Neural progenitor cell (in vitro differentiated cells): ENCODE results near the gene DLEC1. TPM values are rescaled to one million over a fixed set of nuclear protein-coding genes. Genes with fewer than 3 reads are reported as not detected.

Experiments used
- DNase-seq: peaks from one replicate; pipeline ENCODE4 v3.0.0-alpha.2; 2016; ENCODE audit warnings: low spot score
- H2AFZ ChIP-seq: fragments of 200-600 bp; sonication (generic); replicated peaks from 2 replicates; pipeline ENCODE4 v1.6.1; 2016; ENCODE audit warnings: antibody characterized with exemption
- H3F3A ChIP-seq: fragments of 200-600 bp; sonication (generic); 2 replicates; pipeline ENCODE4 v1.6.1; 2016; ENCODE audit warnings: antibody characterized with exemption, low read depth
- H3K27ac ChIP-seq: fragments of 200-600 bp; sonication (generic); 2 replicates; pipeline ENCODE4 v1.5.1; 2016; ENCODE audit warnings: mild to moderate bottlenecking
- H3K27me3 ChIP-seq: fragments of 200-600 bp; sonication (generic); 2 replicates; pipeline ENCODE4 v1.6.1; 2016; ENCODE audit warnings: mild to moderate bottlenecking, moderate library complexity
- H3K36me3 ChIP-seq: fragments of 200-600 bp; sonication (generic); 2 replicates; pipeline ENCODE4 v1.5.1; 2016
- H3K4me1 ChIP-seq: fragments of 200-600 bp; sonication (generic); 2 replicates; pipeline ENCODE4 v1.6.1; 2016; ENCODE audit warnings: mixed run types
- H3K4me2 ChIP-seq: fragments of 200-600 bp; sonication (generic); 2 replicates; pipeline ENCODE4 v1.6.1; 2016
- H3K4me3 ChIP-seq: fragments of 200-600 bp; sonication (generic); 2 replicates; pipeline ENCODE4 v1.5.1; 2016
- H3K79me2 ChIP-seq: fragments of 200-600 bp; sonication (generic); 2 replicates; pipeline ENCODE4 v1.6.1; 2016; ENCODE audit warnings: low read depth
- H3K9ac ChIP-seq: fragments of 200-600 bp; sonication (generic); 2 replicates; pipeline ENCODE4 v1.6.1; 2016
- H3K9me3 ChIP-seq: fragments of 200-600 bp; sonication (generic); 2 replicates; pipeline ENCODE4 v1.5.1; 2016; ENCODE audit warnings: low read depth
- H4K20me1 ChIP-seq: fragments of 200-600 bp; sonication (generic); 2 replicates; pipeline ENCODE4 v1.6.1; 2016; ENCODE audit warnings: low read depth
- H3K27ac Mint-ChIP-seq: 3 replicates; pipeline ENCODE4 v1.8.0; 2021; ENCODE audit warnings: mixed read lengths
- H3K27me3 Mint-ChIP-seq: 2 replicates; pipeline ENCODE4 v1.8.0; 2022; ENCODE audit warnings: low read depth, mild to moderate bottlenecking, inconsistent platforms, moderate library complexity, mixed read lengths; ENCODE audit not compliant: insufficient read depth
- H3K36me3 Mint-ChIP-seq: 3 replicates; pipeline ENCODE4 v1.8.0; 2021; ENCODE audit warnings: mixed read lengths
- H3K4me1 Mint-ChIP-seq: 3 replicates; pipeline ENCODE4 v1.8.0; 2021; ENCODE audit warnings: mixed read lengths
- H3K4me3 Mint-ChIP-seq: 3 replicates; pipeline ENCODE4 v1.8.0; 2021; ENCODE audit warnings: mild to moderate bottlenecking, moderate library complexity, mixed read lengths
- H3K9me3 Mint-ChIP-seq: 3 replicates; pipeline ENCODE4 v1.8.0; 2020; ENCODE audit warnings: mixed read lengths
- EZH2 ChIP-seq: fragments of 200-600 bp; sonication (generic); IDR thresholded peaks from 2 replicates; pipeline ENCODE4 v1.6.1; 2017; ENCODE audit warnings: antibody characterized with exemption, mild to moderate bottlenecking, moderate library complexity
- EZH2phosphoT487 ChIP-seq: fragments of 200-600 bp; sonication (generic); IDR thresholded peaks from 2 replicates; pipeline ENCODE4 v1.6.1; 2017; ENCODE audit warnings: antibody characterized with exemption
- total RNA-seq: library from RNA; depleted of rRNA; stranded (reverse); fragments of >200 nt; gene quantifications from 2 replicates; pipeline ENCODE4 v1.2.3, GENCODE V29; 2015; ENCODE audit warnings: low replicate concordance
- TF ChIP-seq, protein P1 (sequence below): fragments of 200-600 bp; sonication (generic); IDR thresholded peaks from 2 replicates; pipeline ENCODE4 v1.5.1; 2017; ENCODE audit warnings: antibody characterized with exemption, mild to moderate bottlenecking

Gene DLEC1
- total RNA-seq, 1 donor from 2014 or later, result 0.60 TPM

DNA sequence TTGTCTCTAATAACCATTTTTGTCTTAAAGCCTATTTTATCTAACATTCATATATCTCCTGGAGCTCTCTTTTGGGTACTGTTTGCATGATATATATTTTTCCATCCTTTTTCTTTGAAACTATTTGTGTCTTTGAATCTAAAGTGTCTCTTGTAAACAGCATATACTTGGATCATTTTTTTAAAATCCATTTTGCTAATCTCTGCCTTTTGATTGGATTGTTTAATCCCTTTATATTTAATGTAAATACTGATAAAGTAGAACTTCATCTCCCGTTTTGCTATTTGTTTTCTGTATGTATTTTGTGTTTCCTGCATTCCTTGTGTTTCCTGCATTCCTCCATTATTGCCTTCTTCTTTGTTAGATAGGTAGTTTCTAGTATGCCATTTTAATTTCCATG, 66.5 kb downstream of the DLEC1 start:
- Mint-ChIP-seq H3K4me3 (no peak overlapping the region), H3K9me3 (peaks cover 2% of the 10 kb centered on the region), H3K36me3 (no peaks in the 10 kb centered on the region), H3K27ac (no peak overlapping the region), H3K27me3 (peaks cover 6% of the 10 kb centered on the region), H3K4me1 (peaks cover 9% of the 10 kb centered on the region)
- Histone ChIP-seq H3K4me1 (peaks cover 14% of the 10 kb centered on the region), H3K4me2 (no peak overlapping the region), H3F3A (no peaks in the 10 kb centered on the region), H3K27ac (no peak overlapping the region), H3K79me2 (no peaks in the 10 kb centered on the region), H3K36me3 (no peaks in the 10 kb centered on the region), H2AFZ (no peak overlapping the region), H3K9me3 (peaks cover 11% of the 10 kb centered on the region), H3K9ac (no peak overlapping the region), H3K4me3 (no peak overlapping the region), H4K20me1 (no peaks in the 10 kb centered on the region), H3K27me3 (no peaks in the 10 kb centered on the region)
- DNase-seq, result no peak
- TF ChIP-seq, protein P1, sequence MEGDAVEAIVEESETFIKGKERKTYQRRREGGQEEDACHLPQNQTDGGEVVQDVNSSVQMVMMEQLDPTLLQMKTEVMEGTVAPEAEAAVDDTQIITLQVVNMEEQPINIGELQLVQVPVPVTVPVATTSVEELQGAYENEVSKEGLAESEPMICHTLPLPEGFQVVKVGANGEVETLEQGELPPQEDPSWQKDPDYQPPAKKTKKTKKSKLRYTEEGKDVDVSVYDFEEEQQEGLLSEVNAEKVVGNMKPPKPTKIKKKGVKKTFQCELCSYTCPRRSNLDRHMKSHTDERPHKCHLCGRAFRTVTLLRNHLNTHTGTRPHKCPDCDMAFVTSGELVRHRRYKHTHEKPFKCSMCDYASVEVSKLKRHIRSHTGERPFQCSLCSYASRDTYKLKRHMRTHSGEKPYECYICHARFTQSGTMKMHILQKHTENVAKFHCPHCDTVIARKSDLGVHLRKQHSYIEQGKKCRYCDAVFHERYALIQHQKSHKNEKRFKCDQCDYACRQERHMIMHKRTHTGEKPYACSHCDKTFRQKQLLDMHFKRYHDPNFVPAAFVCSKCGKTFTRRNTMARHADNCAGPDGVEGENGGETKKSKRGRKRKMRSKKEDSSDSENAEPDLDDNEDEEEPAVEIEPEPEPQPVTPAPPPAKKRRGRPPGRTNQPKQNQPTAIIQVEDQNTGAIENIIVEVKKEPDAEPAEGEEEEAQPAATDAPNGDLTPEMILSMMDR, result no peak
- TF ChIP-seq EZH2 (no peak), EZH2phosphoT487 (no peak)

DNA sequence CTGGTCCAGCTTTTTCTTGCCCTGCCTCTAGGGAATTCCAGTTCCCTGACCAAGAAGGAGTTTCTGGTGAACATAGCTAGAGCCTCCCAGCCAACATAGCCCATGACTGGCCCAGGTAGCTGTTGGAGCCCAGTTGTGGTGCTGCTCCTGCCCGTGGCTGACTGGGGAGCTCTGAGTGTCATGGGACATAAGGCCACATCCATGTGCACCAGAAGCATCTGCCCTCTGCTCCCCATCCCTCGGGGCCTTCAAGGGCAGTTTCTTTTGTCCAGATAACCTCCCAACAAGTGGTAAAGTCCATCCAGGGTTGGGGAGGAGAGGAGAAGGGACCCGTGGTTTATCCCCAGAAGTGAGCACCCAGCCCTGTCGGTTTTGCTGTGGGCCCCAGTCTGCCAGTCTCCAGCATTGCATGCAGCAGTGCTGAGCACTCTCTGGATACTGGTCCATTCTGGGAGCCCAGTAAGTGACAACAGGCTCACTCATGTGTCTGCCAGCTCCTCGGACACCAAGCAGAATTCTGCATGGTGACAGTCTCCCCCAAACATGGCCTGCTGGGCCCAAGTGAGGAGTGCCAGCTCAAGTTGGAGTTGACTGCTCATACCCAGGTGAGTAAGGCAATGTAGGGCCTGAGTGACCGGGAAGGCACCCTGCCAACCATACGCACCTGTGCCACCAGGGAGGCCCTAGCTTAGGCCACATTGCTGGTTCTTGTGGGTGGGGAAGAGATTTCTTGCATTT, 69.1 kb downstream of the DLEC1 start:
- H3K4me2 ChIP-seq, result no peak overlapping the region
- H2AFZ ChIP-seq, result no peak overlapping the region
- no peaks in the 10 kb centered on the region for H3K36me3 ChIP-seq
- no peaks in the 10 kb centered on the region for H3F3A ChIP-seq
- no peak overlapping the region for H3K9ac ChIP-seq
- H3K27ac Mint-ChIP-seq, result no peak overlapping the region
- peaks cover 2% of the 10 kb centered on the region for H3K27me3 Mint-ChIP-seq
- H3K4me1 Mint-ChIP-seq, result peaks cover under 1% of the 10 kb centered on the region
- no peaks in the 10 kb centered on the region for H3K4me1 ChIP-seq
- H3K36me3 Mint-ChIP-seq, result no peaks in the 10 kb centered on the region
- DNase-seq, result no peak
- H3K9me3 ChIP-seq, result peaks cover 11% of the 10 kb centered on the region
- no peak overlapping the region for H3K27ac ChIP-seq
- TF ChIP-seq, protein P1, result no peak
- TF ChIP-seq EZH2phosphoT487 (no peak), EZH2 (no peak)
- peaks cover 2% of the 10 kb centered on the region for H3K9me3 Mint-ChIP-seq
- H3K4me3 ChIP-seq, result no peak overlapping the region
- H4K20me1 ChIP-seq, result no peaks in the 10 kb centered on the region
- H3K79me2 ChIP-seq, result no peaks in the 10 kb centered on the region
- H3K27me3 ChIP-seq, result no peaks in the 10 kb centered on the region
- no peak overlapping the region for H3K4me3 Mint-ChIP-seq

DNA sequence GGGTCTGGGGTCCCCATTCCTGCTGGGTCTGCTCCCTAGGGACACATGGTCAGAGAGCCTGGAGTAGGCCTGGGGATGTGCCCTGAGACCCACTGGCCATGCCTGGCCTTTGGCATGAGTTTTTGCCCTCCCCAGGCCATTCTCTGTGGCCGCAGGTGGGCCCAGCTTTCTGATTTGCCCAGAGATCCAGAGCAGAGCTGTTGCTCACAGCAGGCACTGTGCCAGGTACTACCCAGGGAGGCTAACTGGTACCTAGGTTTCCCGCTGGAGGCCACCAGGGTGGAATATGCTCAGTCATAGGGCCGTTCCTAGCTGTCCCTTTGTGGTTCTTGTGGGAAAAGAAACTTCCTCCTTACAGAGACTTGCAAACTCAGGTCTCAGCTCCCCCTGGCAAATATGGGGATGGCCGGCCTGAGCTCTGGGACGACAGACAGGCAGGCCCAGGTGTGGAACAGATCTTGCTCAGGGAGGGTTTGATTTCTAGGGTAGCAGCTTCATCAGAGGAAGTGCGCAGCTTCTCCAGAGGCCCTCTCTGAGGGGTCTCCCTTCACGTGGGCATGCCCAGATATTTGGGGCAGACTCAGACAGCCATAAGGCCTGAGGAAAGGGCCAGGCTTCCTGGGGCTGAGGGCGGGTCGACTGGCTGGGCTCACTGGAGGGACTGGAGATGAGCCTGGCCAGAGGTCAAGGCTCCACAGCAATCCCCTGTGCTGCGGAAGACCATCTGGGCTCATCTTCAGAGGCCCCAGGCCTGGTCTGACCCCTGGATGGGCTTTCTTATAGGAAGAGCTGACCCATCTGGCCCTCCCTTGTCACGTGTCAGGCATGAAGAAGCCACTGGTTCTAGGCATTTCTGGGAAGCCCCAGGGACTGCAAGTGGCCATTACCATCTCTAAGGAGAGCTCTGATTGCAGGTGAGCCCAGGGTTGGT, 69.9 kb downstream of the DLEC1 start:
- no peaks in the 10 kb centered on the region for H3K27me3 ChIP-seq
- no peak overlapping the region for H3K4me3 ChIP-seq
- H3F3A ChIP-seq, result no peaks in the 10 kb centered on the region
- no peak for DNase-seq
- no peak for TF ChIP-seq EZH2phosphoT487
- no peak for TF ChIP-seq EZH2
- TF ChIP-seq, protein P1, result no peak
- H3K79me2 ChIP-seq, result no peaks in the 10 kb centered on the region
- Mint-ChIP-seq H3K9me3 (peaks cover 2% of the 10 kb centered on the region), H3K27me3 (peaks cover 2% of the 10 kb centered on the region), H3K36me3 (no peaks in the 10 kb centered on the region), H3K4me1 (no peaks in the 10 kb centered on the region), H3K4me3 (no peak overlapping the region), H3K27ac (no peak overlapping the region)
- H3K36me3 ChIP-seq, result no peaks in the 10 kb centered on the region
- H3K9ac ChIP-seq, result no peak overlapping the region
- H3K4me2 ChIP-seq, result no peak overlapping the region
- no peak overlapping the region for H3K27ac ChIP-seq
- peaks cover 11% of the 10 kb centered on the region for H3K9me3 ChIP-seq
- H2AFZ ChIP-seq, result no peak overlapping the region
- H4K20me1 ChIP-seq, result no peaks in the 10 kb centered on the region
- no peaks in the 10 kb centered on the region for H3K4me1 ChIP-seq
